Thyroid gland (tissue), 4 donors: Measurements from ENCODE around the gene ZCCHC24. TPM values are rescaled to one million over a fixed set of nuclear protein-coding genes. Genes with fewer than 3 reads are reported as not detected.

ENCODE experiments used
- DNase-seq, 2 donors: peaks; one replicate each; pipeline ENCODE4 v3.0.0-alpha.2; 2019
- H3K27ac ChIP-seq, 3 donors: fragments of 200-600 bp; sonication (generic); 1 replicate in 2 of 3; 2 replicates in 1 of 3; pipeline ENCODE4 v1.5.1; 2016 to 2019; ENCODE audit warnings: mild to moderate bottlenecking in 1 of 3, moderate library complexity in 1 of 3
- H3K27me3 ChIP-seq: fragments of 200-600 bp; sonication (generic); one replicate; pipeline ENCODE4 v1.5.1; 2019
- H3K36me3 ChIP-seq, 2 donors: fragments of 200-600 bp; sonication (generic); one replicate each; pipeline ENCODE4 v1.5.1; 2016 to 2019
- H3K4me1 ChIP-seq, 2 donors: fragments of 200-600 bp; sonication (generic); one replicate each; pipeline ENCODE4 v1.5.1; 2017 to 2019
- H3K4me3 ChIP-seq, 3 donors: fragments of 200-600 bp; sonication (generic); replicated peaks in 1 of 3; 1 replicate in 2 of 3; 2 replicates in 1 of 3; pipeline ENCODE4 v1.5.1; 2016; ENCODE audit warnings: mild to moderate bottlenecking in 1 of 3
- H3K9me3 ChIP-seq: fragments of 200-600 bp; sonication (generic); one replicate; pipeline ENCODE4 v1.5.1; 2017
- POLR2A ChIP-seq, 2 donors: fragments of 450-650 bp; IDR thresholded peaks; one replicate each; pipeline ENCODE4 v1.6.1; 2017; ENCODE audit warnings: antibody characterized with exemption in 2 of 2, mild to moderate bottlenecking in 2 of 2, moderate library complexity in 1 of 2
- WGBS, 2 donors: methylation state at CpG; one replicate each; pipeline ENCODE4 v1.1.5; 2017; 5-methylcytosine and 5-hydroxymethylcytosine counted together
- intact Hi-C: fragments of 100-400 bp; cut with DNase I; formaldehyde crosslinking; loops from one replicate; pipeline ENCODE4 v1.15.1; 2023
- total RNA-seq, 4 donors: library from RNA; depleted of rRNA; stranded (reverse); fragments of >200 nt; gene quantifications; one replicate each; pipeline ENCODE4 v1.2.3, GENCODE V29; 2016
- TF ChIP-seq, protein P1 (sequence below), 6 experiments: fragments of 200-600 bp in 3 of 6; fragments of 450-650 bp in 3 of 6; sonication (generic) in 3 of 6; IDR thresholded peaks; one replicate each; pipeline ENCODE4 v1.5.1; 2016 to 2019; ENCODE audit warnings: antibody characterized with exemption in 6 of 6, mild to moderate bottlenecking in 2 of 6, inconsistent platforms in 1 of 6, moderate library complexity in 1 of 6

Gene ZCCHC24
- total RNA-seq, 4 donors from 2014 or later = 25.4 to 48.8 (median 33.3) TPM

DNA sequence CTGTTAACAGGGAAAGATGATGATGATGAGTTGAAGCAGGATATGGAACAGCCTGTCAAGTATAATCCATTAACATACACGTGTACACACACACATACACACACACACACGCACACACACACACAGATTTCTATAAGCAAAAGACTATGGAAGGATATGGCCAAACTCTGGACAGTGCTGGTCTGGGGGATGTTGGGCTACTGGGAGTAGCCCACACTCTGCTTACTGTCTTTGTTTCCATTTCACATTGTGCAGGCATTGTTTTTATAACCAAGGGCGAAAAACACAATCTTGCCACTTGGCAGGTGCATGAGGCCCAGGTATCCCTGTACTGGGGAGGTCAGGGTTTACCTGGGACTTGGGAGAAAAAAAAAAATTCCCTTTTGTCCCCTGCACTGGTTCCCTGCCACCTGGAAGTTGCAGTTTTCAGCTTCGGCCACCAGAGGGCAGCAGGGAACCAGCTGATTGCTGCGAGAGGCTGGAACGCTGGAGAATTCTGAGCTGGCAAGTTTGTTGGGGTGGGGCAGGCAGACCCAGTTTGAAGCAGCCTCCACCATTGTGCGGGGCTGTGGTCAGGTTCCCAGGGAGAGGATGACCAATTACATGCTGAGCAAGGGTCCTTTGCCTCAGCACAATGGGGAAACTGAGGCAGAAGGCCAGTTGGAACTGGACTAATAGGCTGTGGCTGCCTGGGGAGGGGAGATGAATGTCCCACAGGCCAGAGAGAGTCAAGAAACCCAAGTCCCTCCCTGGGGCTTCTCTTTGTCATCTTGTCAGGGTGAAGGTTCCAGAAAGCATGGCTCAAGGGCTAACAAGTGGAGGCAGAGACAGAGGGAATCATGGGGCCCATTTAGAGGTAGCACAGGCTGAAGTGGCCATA lies 70.9 kb downstream of the ZCCHC24 start:
- Histone ChIP-seq H3K4me3 (no peak overlapping the region), H3K4me1 (peaks cover 6 to 11% of the 10 kb centered on the region in 2 donors), H3K27me3 (no peaks in the 10 kb centered on the region), H3K9me3 (no peaks in the 10 kb centered on the region), H3K36me3 (no peaks in the 10 kb centered on the region), H3K27ac (no peak overlapping the region)
- TF ChIP-seq POLR2A (IDR thresholded peaks at IDR 0.05) = no peak
- TF ChIP-seq, protein P1, sequence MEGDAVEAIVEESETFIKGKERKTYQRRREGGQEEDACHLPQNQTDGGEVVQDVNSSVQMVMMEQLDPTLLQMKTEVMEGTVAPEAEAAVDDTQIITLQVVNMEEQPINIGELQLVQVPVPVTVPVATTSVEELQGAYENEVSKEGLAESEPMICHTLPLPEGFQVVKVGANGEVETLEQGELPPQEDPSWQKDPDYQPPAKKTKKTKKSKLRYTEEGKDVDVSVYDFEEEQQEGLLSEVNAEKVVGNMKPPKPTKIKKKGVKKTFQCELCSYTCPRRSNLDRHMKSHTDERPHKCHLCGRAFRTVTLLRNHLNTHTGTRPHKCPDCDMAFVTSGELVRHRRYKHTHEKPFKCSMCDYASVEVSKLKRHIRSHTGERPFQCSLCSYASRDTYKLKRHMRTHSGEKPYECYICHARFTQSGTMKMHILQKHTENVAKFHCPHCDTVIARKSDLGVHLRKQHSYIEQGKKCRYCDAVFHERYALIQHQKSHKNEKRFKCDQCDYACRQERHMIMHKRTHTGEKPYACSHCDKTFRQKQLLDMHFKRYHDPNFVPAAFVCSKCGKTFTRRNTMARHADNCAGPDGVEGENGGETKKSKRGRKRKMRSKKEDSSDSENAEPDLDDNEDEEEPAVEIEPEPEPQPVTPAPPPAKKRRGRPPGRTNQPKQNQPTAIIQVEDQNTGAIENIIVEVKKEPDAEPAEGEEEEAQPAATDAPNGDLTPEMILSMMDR (IDR thresholded peaks at IDR 0.05) = peak; percentile 90 to 97 (median 96)
- DNase-seq = peak; percentile 81 to 85
- 5 to 8% methylated on average over 6 to 7 of the region's 7 CpGs for WGBS, 2 donors
- intact Hi-C loops = loop anchor here (5.0 to 10.0 kb wide), 2 partner anchors 93 to 770 kb away; no protein-coding TSS in a partner anchor

DNA sequence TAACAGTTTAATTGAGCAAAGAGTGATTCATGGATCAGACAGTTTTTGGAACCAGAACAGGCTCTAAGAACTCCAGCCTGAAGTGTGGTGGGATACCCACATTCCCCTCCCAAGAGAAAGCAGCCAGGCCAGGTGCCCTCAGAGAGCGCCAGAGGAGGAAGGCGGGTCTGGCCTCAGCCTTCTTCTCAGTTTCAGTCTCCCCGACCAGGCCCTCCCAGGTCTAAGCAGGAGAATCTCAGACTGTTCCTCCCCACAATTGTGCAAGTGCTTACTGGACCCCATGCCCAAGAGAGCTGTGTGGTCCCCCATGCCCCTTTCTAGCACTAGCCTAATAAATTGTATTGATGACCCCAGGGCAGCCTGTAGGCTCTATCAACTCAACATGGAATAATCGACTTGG lies 72.6 kb downstream of the ZCCHC24 start:
- intact Hi-C loops = loop anchor here (10.0 kb wide), 1 partner anchor 772 kb away; no protein-coding TSS in a partner anchor
- H3K9me3 ChIP-seq = no peaks in the 10 kb centered on the region
- WGBS, 2 donors = 68 to 85% methylated on average over 3 to 4 of the region's 4 CpGs
- DNase-seq = no peak
- H3K4me3 ChIP-seq = no peak overlapping the region
- H3K27ac ChIP-seq = no peak overlapping the region
- H3K4me1 ChIP-seq = peaks cover 4 to 7% of the 10 kb centered on the region in 2 donors
- H3K36me3 ChIP-seq = no peaks in the 10 kb centered on the region
- H3K27me3 ChIP-seq = no peaks in the 10 kb centered on the region
- TF ChIP-seq POLR2A (IDR thresholded peaks at IDR 0.05) = no peak
- TF ChIP-seq, protein P1 (IDR thresholded peaks at IDR 0.05) = no peak

GRCh38 chr10:79367426-79368189 lies 77.8 kb downstream of the ZCCHC24 start:
- Histone ChIP-seq H3K36me3 (no peaks in the 10 kb centered on the region), H3K27ac (no peak overlapping the region), H3K27me3 (no peaks in the 10 kb centered on the region), H3K4me3 (no peak overlapping the region), H3K4me1 (no peaks in the 10 kb centered on the region), H3K9me3 (no peaks in the 10 kb centered on the region)
- TF ChIP-seq, protein P1 (IDR thresholded peaks at IDR 0.05) = no peak
- TF ChIP-seq POLR2A (IDR thresholded peaks at IDR 0.05) = no peak
- no peak for DNase-seq
- 83% methylated on average over 6 of the region's 6 CpGs for WGBS, 2 donors
- intact Hi-C loops = no loop called here

DNA sequence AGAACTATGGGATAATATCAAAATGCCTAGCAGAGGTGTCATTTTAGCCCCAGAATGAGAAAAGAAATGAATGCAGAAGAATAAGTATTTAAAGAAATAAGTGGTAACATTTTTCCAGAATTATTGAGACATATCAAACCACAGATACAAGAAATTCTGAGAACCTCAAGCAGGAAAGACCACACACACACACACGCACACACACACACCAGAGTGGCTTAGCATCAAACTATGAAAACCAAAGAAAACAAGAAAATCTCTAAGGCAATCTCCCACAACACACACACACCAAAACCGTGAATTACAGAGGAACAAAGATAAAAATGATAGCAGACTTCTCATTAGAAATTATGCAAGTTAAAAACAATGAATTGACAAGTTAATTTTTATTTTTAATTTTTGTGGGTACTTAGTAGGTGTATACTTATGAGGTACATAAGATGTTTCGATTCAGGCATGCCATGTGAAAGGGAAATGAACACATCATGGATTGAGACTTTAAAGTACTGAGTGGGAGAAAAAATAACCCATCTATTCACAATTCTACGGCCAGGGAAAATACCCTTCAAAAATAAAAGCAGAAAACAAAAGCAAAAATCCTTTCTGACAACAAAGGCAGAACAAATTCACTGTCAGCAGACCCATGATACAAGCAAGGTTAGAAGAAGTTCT lies 83.6 kb downstream of the ZCCHC24 start:
- WGBS, 2 donors = 83 to 89% methylated on average over 4 of the region's 4 CpGs
- no peak for DNase-seq
- Histone ChIP-seq H3K9me3 (no peaks in the 10 kb centered on the region), H3K36me3 (no peaks in the 10 kb centered on the region), H3K27ac (no peak overlapping the region), H3K4me1 (no peaks in the 10 kb centered on the region), H3K4me3 (no peak overlapping the region), H3K27me3 (no peaks in the 10 kb centered on the region)
- intact Hi-C loops = no loop called here
- TF ChIP-seq POLR2A (IDR thresholded peaks at IDR 0.05) = no peak
- TF ChIP-seq, protein P1 (IDR thresholded peaks at IDR 0.05) = no peak
